ENCODE measurements around the gene SNAPC2.

- TF ChIP-seq CTCF (IDR thresholded peaks at IDR 0.05) (no peak), POLR2A (IDR thresholded peaks at IDR 0.05) (no peak)
These were observed 15.8 kb upstream of the SNAPC2 start for GRCh38 chr19:7904074-7905020.

Measured in Peyer's patch (tissue), 4 donors.